Activated CD8-positive, alpha-beta memory T cell treated with anti-CD3 and anti-CD28 coated beads for 1 hour (primary cell): Measurements from ENCODE around the gene GRID1.

ENCODE experiments used
- DNase-seq, 2 donors: peaks; one replicate each; pipeline ENCODE4 v3.0.0-alpha.2; 2020; ENCODE audit warnings: low read depth in 1 of 2; ENCODE audit errors: extremely low read depth in 1 of 2

Gene GRID1

DNA sequence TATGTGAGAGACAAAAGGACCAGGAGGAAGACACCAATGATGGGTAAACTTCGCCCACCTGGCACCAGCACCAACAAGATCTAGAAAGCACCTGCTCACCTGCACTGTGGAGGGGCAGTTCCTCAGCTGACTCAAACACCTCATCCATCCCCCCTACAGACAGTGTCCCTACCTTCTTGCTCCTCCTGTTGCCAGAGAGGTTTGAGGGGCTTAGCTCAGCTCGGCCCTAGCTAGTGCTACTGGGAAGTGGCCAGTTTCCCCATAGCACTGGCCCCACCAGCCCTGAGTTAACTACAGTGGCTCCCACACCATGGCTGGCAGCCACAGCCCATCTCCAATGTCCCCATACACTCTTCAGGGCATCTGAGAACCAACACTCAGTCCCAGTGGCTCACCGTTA, 70.8 kb downstream of the GRID1 start:
- DNase-seq = no peak

DNA sequence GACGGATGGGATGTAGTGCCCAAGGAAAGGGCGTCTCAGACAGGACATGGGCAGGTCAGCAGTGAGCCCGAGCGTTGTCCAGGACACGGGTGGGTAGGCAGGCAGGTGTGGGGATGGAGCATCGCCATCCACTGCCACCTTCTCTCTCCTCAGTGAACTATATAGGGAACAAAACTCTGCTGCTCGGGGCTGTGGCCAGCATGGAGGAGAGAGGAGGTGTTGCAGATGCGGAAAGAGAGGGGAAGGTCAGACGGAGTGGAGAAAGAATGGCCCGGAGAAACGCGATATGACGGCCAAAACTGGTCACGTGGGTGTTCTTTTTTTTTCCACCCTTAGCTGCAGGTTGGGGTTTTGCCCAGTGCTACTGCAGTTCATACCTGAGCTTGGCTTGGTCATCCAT, 71.2 kb downstream of the GRID1 start:
- DNase-seq = no peak

DNA sequence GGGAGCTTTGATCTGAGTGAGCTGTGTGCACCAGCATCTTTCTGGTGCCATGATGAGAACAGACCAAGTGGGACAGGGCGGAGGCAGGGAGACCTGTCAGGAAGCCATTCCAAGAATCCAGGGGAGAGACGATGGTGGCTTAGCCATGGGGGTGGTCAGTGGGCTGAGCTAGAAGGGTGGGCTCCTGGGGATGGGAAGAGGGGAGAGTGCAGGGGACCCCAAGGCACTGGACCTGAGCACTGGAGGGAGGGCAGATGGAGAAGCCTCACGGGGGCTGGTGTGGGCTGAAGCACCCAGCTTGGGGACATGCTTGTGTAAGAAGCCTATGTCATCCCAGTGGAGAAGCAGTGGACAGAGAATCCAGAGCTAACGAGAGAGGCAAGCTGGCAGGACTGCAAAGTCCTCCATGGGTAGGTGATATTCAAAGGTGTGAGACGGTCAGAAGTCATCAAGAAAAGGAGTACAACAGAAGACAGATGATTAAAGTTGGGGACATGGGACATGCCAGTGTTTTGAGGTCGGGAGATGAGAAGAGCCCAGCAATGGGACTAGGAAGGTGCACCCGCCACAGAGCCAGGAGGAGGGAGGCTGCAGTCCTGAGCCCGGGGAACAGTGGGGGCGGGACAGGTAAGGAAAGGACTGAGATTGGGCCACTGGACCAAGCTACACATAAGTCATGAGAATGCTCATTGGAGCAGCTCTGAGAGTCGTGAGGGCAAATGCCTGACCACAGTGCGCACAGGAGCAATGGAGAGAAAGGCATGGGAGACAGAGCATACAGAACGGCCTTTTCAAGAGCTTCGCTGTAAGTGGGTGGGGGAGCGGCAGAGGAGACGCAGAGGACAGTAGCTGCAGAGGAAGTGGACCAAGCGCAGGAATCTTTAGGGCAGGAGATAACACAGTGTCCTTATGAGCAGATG, 72.0 kb downstream of the GRID1 start:
- no peak for DNase-seq

DNA sequence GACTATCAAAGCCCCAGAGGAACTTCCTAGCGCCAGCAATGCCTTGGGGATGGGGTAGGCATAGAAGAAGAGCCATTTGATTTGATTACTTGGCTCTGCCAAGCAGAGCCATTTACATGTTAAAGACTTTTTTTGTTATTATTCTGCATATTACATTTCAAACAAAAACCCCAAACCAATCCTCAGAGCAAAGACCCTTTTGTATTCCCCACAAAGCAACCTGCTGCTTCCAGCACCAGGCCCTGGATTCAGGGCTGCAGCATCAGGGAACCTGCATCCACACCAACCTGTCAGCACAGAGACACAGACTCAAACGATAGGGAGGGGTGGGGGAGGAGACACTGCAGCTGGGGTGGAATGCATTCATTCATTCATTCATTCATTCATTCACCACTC, 73.2 kb downstream of the GRID1 start:
- DNase-seq = no peak

DNA sequence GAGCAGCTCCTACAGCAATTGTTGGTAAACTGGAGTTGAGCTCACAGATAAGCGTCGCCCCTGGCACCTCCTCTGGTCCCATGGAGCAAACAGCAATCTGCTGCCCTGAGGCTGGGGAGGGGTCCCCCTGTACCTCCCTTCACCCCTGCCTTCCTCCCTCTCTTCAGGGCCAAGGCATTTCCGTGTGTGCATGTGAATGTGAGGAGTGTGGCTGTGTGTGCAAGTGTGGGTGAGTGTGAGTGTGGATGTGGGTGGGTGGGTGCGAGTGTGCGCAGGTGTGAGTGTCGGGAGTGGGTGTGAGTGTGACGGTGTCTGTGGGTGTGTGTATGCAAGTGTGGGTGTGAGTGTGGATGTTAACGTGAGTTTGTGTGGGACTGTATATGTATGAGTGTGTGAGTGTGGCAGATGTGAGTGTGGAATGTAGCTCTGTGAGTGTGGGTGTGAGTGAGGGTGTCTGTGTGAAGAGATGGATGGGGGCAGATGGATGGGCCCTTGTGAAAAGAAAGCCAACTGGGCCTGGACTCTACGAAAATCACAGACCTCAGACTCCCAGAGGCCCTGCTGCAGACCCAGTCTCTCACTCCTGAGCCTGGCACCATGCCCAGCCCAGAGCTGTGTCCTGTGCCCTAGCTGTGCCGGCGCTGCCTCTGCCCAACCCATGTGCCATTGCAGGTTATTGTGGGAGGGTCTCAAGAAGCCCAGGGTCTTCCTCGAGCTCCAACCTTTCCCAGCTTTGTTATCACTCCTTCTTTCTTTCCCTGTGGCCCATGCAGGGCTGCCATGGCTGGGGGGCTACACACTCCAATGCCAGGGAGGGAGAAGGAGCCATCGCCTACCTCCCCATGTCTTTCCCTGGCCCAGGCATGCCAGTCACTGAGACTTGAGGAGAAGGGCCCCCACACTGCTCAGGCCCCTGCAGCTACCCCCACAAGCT, 73.9 kb downstream of the GRID1 start:
- no peak for DNase-seq

DNA sequence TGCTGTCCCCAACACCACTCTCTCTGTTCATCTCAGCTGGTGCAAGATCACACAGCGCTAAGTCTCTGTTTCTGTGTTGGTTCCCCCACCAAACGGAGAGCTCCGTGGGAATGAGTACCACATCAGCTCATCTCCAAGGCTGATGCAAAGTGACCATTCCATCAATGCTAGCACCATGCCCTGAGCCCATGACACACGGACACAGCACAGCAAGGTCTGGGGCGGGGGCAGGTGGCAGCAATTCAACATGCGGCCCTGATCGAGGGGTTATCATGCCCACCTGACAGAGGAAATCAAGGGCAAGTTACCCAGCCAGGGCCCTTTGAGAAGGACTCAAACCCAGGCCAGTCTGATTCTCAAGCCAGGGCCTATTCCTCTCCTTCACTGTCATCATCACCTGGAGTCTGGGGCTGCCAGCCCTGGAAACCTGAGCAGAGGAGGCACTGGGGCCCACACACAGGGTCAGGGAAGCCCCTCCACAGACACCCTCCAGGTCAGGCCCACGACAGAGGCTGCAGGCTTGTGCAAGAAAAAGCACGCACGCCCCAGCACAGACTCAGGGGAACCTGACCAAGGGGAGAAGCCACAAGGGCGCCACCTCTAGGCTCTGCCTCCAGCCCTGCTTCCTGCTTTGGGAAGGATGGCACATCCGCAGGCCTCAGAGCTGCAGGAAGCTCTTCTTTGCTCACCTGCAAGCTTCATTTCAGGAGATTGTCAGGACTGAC, 74.8 kb downstream of the GRID1 start:
- no peak for DNase-seq

DNA sequence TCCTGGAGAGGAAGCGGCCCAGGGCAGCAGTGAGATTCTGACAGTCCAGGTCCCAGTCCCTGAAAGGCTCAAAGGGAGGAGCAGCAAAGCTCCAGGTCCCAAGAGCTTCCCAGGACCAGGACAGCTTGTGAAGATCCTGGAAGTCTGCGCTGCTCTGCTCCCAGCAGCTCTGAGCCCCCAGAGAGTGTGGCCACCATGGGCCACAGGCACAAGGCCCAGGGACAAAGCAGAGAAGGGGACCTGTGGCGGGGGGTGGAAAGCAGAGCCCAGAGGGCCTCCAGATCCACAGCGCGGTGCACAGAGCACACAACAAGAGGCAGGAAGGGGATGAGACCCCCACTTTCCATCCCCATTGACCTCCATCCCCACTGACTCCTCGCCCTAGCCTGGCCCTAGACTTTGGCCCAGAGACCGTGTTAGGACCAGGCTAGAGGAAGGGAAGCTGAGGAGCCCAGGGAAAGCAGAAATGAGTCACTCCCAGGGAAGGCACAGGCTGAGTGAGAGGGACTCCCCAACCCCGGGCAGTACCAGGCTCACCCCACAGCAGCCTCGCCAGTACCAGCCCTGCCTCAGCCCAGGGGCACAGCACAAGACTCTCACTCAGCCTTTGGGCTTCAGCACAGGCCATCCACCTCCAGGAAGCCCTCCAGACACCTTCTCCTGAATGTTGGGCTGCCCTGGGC, 75.5 kb downstream of the GRID1 start:
- no peak for DNase-seq

DNA sequence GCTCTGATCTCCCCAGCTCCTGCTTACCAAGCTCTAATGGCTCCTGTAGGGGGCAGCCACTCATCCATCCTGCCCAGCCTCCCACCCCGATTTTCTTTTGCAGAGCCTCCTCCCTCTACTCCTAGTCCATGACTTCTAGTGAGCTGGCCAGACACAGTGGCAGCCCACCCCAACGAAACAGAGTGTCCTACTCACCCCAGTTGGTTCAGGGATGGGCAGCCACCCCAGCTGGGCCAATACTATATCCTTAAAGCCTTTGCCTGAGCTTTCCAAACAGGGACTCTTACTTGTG, 77.1 kb downstream of the GRID1 start:
- DNase-seq = no peak

DNA sequence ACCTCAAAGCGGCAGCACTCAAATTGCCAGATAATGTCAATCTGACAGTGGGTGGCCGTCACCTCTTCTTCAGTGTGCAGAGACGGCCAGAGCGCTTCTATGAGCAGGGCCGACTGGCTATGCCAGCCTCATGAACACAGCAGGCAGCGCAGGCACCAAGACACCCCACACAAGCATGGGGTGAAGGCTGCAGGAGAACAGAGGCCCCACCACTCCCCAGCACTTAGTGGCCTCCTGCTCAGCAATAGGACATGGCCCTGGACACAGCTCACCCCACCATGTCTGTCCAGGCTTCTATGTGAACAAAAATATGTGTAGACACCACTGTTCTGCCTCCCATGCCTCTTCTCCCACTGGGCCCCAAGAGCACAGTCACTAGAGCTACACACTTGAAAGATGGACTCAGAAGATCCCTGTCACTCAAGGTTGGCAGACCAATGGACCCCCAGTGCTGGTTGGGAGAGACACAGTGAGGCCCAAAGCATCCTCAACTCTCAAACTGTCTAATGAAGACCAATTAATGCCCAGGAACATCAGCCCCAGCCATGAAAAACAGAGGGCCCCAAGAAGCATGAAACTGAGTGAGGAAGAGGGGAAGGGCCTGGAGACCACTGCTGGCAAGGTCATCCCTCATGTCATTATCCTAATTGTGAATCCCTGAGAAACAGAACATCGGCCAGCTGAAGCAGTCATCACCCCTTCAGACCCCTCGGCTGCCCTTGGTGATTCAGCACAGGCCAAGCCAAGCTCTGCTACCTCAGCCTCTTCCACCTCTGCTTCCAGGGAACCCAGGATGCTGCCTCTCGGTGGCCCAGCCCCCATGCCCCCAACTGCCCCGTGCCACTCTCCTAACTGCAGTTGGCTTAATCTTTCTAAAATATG, 77.7 kb downstream of the GRID1 start:
- no peak for DNase-seq

DNA sequence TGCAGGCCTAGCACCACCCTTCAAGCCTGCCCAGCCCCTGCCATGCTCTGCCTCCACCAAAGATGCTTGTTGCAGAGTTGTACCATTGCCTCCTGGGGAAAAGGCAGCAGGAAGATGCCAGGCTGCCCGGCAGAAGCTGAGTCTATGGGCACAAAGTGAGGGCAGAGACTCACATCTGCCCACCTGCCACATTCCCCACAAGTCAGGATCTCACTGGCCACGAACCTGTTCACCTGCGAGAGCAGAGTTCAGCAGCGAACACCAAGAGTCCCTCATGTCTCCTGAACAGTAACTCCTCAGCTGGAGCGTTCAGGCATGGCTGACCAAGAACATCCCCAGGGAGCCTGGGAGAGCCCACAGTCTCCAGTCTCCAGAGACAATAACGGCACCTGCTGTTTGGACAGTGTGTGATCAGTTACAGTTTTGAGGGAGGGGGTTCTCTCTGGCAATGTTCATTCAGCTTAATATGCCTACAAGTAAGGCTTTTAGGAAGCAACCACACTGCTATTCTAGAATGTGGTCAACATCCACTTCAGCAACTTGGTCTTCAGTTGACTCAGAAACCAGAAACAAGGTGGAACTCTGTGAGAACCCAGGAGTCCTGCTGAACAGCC, 78.5 kb downstream of the GRID1 start:
- DNase-seq = no peak

DNA sequence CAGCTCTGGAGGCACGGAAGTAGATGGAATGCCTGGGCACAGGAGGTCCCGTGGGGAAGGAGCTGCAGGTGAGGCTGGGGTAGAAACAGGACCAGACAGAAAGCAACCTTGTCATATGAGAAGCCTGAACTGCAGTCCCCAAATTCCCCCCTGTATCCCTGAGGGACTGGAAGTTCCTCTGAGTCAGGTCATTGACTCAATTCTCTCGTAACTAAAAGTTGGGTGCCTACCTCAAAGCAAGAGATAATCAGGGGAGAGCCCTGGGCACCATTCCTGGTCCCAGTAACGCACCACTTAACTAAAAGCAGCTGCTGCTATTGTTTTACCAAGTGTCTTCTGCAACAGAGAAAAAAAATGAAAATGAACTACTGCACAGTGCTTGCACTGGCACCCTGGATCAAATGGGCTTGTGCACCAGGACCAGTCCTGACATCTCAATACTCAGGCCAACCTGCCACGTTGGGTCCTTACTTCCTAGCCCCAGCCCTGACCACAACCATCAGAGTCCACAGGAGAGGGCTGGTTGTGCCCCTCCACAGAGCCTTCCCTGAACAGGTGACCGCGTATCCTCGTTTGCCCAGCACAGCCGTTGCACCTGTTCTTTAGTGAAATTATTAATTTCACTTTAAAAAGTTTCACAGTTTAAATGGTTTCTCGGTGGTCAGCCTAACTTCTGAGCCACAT, 79.3 kb downstream of the GRID1 start:
- no peak for DNase-seq

DNA sequence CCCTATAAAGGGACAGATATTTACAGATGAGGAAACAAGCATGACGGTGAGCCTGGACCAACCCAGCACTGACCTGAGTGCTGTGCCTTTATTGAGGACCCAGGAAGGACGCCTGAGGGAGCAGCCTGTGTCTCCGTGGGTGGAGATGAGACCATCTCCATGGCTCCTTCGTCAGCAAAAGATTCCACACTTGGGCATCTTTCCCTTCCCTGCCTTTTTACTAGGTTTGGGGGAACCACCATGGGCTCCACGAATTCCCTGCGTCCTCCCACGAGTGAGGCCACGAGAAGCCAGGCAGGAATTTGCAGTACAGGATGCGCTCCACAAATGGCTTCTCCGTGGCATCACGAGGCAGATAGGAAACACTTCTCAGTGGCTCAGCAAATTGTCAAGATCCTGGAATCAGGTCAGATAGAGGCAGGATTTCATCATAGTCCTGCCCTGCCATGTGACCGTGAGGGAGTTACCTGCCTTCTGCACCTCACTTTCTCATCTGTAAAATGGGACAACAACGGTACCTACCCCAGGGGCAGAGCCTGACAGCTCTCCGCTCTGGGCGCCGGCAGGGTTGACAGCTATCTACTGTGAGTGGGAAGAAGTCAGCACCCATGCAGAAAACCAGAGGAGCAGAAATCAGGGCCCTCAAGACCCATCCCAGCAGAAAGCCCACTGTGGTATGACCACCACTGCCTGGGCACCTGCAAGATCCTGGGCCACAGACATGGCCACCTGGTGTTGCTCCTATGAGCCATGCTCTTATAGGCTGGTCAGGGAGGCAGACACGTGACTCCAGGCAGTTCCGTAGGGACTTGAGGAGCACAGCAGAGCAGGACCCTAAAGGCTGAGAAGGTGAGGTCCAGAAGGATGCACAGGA, 80.1 kb downstream of the GRID1 start:
- DNase-seq = no peak

DNA sequence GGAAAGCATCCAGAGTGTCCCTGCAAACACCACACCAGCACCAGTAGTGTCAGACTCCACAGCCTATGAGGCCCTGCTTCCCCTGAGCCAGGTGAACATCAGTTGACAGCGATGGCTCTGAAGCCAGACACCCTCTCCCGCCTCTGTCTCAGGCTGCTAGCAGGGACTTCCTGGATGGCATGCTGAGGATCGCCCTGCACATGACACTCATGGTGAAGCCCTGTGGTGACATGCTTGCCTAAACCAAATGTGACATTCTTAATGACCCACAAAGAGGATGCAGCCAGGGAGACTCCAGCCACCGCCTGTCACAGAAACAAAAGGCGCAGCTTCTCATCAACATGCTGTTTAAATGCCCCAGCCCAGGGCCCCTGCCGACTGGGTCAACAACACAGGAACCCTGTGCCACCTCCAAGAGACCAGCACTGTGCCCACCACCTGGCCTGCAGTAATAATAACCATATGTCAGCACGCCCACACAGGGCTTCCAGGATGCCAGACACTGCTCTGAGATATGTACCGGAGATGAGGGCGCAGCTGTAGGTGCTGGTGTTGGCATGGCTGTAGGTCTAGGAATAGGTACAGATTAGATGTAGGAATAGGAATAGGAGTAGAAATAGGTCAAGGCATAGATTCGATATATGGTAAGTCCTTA, 81.3 kb downstream of the GRID1 start:
- no peak for DNase-seq

DNA sequence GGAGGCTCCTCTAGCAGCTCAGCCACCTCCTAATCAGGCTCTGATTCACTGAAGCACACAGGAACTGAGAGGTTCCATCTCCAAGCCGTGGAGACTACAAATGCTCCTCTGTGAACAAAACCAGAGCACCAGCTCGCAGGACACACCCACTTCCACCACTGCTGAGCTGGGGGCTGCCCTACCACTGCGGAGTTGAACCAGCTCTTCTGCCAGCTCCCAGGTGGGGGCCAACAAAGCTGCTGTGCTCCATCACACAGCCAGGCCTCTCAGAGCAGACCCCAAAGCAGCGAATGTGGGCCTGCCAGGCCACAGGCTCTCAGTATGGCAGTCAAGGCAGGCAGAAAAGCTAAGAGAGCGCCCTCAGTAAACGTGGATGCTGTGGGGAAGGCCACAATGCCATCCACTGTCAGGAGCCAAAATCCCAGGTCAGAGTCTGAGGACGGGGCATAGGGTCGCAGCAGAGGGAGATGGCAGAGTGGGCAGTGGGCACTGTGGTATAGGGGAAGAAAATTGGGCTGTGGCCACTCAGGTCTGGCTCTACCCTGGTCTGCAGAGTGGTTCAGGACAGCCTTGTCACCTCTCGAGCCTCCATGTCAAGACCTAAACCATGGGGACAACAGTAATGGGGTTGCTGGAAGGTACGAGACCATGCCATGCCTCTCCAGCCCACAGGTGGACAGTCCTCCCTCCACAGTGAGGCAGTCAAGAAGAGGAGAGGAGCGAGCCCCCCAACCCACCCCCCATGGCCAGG, 82.1 kb downstream of the GRID1 start:
- no peak for DNase-seq

DNA sequence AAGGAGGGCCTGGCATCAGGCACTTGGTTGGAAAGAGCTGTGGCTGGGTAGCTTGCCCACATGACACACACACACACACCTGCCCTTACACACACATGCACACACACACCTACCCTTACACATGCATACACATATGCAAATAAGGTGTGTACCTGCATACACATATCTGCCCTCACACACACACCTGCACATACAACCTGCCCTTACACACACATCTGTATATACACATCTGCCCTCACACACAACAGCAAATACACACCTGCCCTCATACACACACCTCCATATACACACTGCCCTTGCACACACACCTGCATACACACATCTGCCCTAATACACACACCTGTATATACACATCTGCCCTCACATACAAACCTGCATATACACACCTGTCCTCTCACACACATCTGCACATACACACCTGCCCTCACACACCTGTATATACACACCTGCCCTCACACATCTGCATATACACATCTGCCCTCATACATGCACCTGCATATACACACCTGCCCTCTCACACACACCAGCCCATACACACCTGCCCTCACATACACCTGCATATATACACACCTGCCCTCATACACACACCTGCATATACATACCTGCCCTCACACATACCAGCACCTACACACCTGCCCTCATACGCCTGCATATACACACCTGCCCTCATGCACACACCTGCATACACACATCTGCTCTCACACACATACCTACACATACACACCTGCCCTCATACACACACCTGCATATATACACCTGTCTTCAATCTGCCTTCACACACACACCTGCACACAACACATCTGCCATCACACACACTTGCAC, 82.9 kb downstream of the GRID1 start:
- no peak for DNase-seq
